GM18873 (cell line): ENCODE measurements around the gene RAB7B.
"Not testable (repeated sequence)": the region's sequence is repeated elsewhere in the genome, so short reads cannot be mapped to it uniquely, and the experiment has no call there.

ENCODE experiments used
- ATAC-seq: cut with Tn5 transposase; IDR thresholded peaks from one replicate; pipeline ENCODE4 v1.9.1; 2021; ENCODE audit warnings: mild to moderate bottlenecking, moderate library complexity, moderate number of reproducible peaks; ENCODE audit not compliant: unreplicated experiment, low FRiP score

The RAB7B gene

GRCh38 chr1:205998457-205999241, 4.5 kb downstream of the RAB7B start:
- no peak for ATAC-seq

- not testable (repeated sequence) for ATAC-seq
Measured at GRCh38 chr1:205996641-205997040, 6.6 kb downstream of the RAB7B start.

GRCh38 chr1:205994346-205994745, 8.8 kb downstream of the RAB7B start:
- ATAC-seq = no peak

- no peak for ATAC-seq
Measured at GRCh38 chr1:205993068-205993467, 10.1 kb downstream of the RAB7B start.

GRCh38 chr1:205992218-205992882, 10.8 kb downstream of the RAB7B start:
- no peak for ATAC-seq

GRCh38 chr1:205991237-205991636, 12.0 kb downstream of the RAB7B start:
- ATAC-seq = no peak

- no peak for ATAC-seq
Measured at GRCh38 chr1:205990226-205990625, 13.0 kb downstream of the RAB7B start.

GRCh38 chr1:205989786-205990185, 13.4 kb downstream of the RAB7B start:
- no peak for ATAC-seq

- ATAC-seq = no peak
Measured at GRCh38 chr1:205988585-205988995, 14.6 kb downstream of the RAB7B start.

GRCh38 chr1:205986861-205987260, 16.3 kb downstream of the RAB7B start:
- ATAC-seq = no peak

GRCh38 chr1:205986292-205986691, 16.9 kb downstream of the RAB7B start:
- no peak for ATAC-seq

GRCh38 chr1:205985330-205986005, 17.7 kb downstream of the RAB7B start:
- ATAC-seq = no peak

- ATAC-seq = no peak
Measured at GRCh38 chr1:205983925-205984725, 19.1 kb downstream of the RAB7B start.

- ATAC-seq = no peak
Measured at GRCh38 chr1:205981257-205981656, 21.9 kb downstream of the RAB7B start.

GRCh38 chr1:205980237-205980870, 22.8 kb downstream of the RAB7B start:
- no peak for ATAC-seq

- no peak for ATAC-seq
Measured at GRCh38 chr1:205979301-205979700, 23.9 kb downstream of the RAB7B start.

- ATAC-seq = no peak
Measured at GRCh38 chr1:205978676-205979075, 24.5 kb downstream of the RAB7B start.

- no peak for ATAC-seq
Measured at GRCh38 chr1:205977402-205978014, 25.7 kb downstream of the RAB7B start.

GRCh38 chr1:205976708-205977401, 26.3 kb downstream of the RAB7B start:
- ATAC-seq = no peak
